Esophagus muscularis mucosa (tissue), 4 donors: ENCODE measurements around the gene ANGPTL4. TPM values are rescaled to one million over a fixed set of nuclear protein-coding genes. Genes with fewer than 3 reads are reported as not detected.

Experiments used
- DNase-seq: peaks from one replicate; pipeline ENCODE4 v3.0.0-alpha.2; 2017; ENCODE audit errors: extremely low spot score
- H3K27ac ChIP-seq, 4 donors: fragments of 200-600 bp; sonication (generic); replicated peaks in 1 of 4; 1 replicate in 3 of 4; 2 replicates in 1 of 4; pipeline ENCODE4 v1.5.1; 2016 to 2019; ENCODE audit warnings: mild to moderate bottlenecking in 1 of 4
- H3K27me3 ChIP-seq, 4 donors: fragments of 200-600 bp; sonication (generic); one replicate each; pipeline versions ENCODE4 v1.5.1 to v1.6.0; 2016 to 2019
- H3K36me3 ChIP-seq, 4 donors: fragments of 200-600 bp; sonication (generic); one replicate each; pipeline ENCODE4 v1.5.1; 2016 to 2019
- H3K4me1 ChIP-seq, 4 donors: fragments of 200-600 bp; sonication (generic); one replicate each; pipeline ENCODE4 v1.5.1; 2016 to 2019
- H3K4me3 ChIP-seq, 4 donors: fragments of 200-600 bp; sonication (generic); 1 replicate in 2 of 4; 2 replicates in 2 of 4; pipeline ENCODE4 v1.5.1; 2016 to 2019; ENCODE audit warnings: mild to moderate bottlenecking in 4 of 4, moderate library complexity in 1 of 4
- H3K9me3 ChIP-seq, 4 donors: fragments of 200-600 bp; sonication (generic); 1 replicate in 3 of 4; 2 replicates in 1 of 4; pipeline ENCODE4 v1.5.1; 2016 to 2019
- CTCF ChIP-seq, 3 experiments: fragments of 200-600 bp in 2 of 3; fragments of 450-650 bp in 1 of 3; sonication (generic) in 2 of 3; IDR thresholded peaks; one replicate each; pipeline ENCODE4 v1.5.1; 2017 to 2019; ENCODE audit warnings: antibody characterized with exemption in 3 of 3, mild to moderate bottlenecking in 2 of 3, moderate library complexity in 1 of 3
- EP300 ChIP-seq: sonication (generic); formaldehyde crosslinking; IDR thresholded peaks from one replicate; pipeline ENCODE4 v1.6.1; 2017; ENCODE audit warnings: antibody characterized with exemption
- POLR2A ChIP-seq: fragments of 450-650 bp; IDR thresholded peaks from one replicate; pipeline ENCODE4 v1.6.1; 2017; ENCODE audit warnings: antibody characterized with exemption, moderate library complexity, mild to moderate bottlenecking, low read depth
- POLR2AphosphoS5 ChIP-seq, 2 donors: sonication (generic); formaldehyde crosslinking; IDR thresholded peaks; one replicate each; pipeline ENCODE4 v1.6.1; 2017; ENCODE audit warnings: antibody characterized with exemption in 2 of 2
- WGBS: methylation state at CpG from one replicate; pipeline ENCODE4 v1.1.5; 2018; 5-methylcytosine and 5-hydroxymethylcytosine counted together
- intact Hi-C: fragments of 100-400 bp; cut with DNase I; formaldehyde crosslinking; loops from one replicate; pipeline ENCODE4 v1.15.1; 2023
- total RNA-seq, 4 donors: library from RNA; depleted of rRNA; stranded (reverse); fragments of >200 nt; gene quantifications; one replicate each; pipeline versions ENCODE4 v1.1.0 to v1.2.1, GENCODE V29; 2016

ANGPTL4 gene
- total RNA-seq, 4 donors from 2014 or later, result 3.7 to 37.9 (median 22.6) TPM

GRCh38 chr19:8332976-8333766 lies 30.8 kb upstream of the ANGPTL4 start:
- intact Hi-C loops, result no loop called here
- Histone ChIP-seq H3K27me3 (peaks cover 0 to 61% (median 20%) of the 10 kb centered on the region in 4 donors), H3K36me3 (peaks cover 0 to 43% (median 6%) of the 10 kb centered on the region in 4 donors), H3K4me3 (no peak overlapping the region), H3K9me3 (no peaks in the 10 kb centered on the region), H3K4me1 (peaks cover 27 to 37% (median 35%) of the 10 kb centered on the region in 4 donors), H3K27ac (no peak overlapping the region)
- DNase-seq, result no peak
- 27% methylated on average over 30 of the region's 52 CpGs for WGBS
- no peak for TF ChIP-seq POLR2AphosphoS5 (IDR thresholded peaks at IDR 0.05)
- no peak for TF ChIP-seq POLR2A
- no peak for TF ChIP-seq EP300
- no peak for TF ChIP-seq CTCF (IDR thresholded peaks at IDR 0.05)

- H3K27ac ChIP-seq, result no peak overlapping the region
- no peak for DNase-seq
- 45% methylated on average over 30 of the region's 48 CpGs for WGBS
- intact Hi-C loops, result no loop called here
- H3K36me3 ChIP-seq, result peaks cover 0 to 43% (median 6%) of the 10 kb centered on the region in 4 donors
- TF ChIP-seq POLR2A (no peak), EP300 (no peak), CTCF (IDR thresholded peaks at IDR 0.05) (no peak), POLR2AphosphoS5 (IDR thresholded peaks at IDR 0.05) (no peak)
- peaks cover 27 to 37% (median 35%) of the 10 kb centered on the region in 4 donors for H3K4me1 ChIP-seq
- peak overlapping the region in 2 of 4 donors; percentile 40 to 43 for H3K4me3 ChIP-seq
- H3K9me3 ChIP-seq, result no peaks in the 10 kb centered on the region
- H3K27me3 ChIP-seq, result peaks cover 0 to 62% (median 20%) of the 10 kb centered on the region in 4 donors
These were observed 30.0 kb upstream of the ANGPTL4 start for GRCh38 chr19:8333767-8334457.

- Histone ChIP-seq H3K4me1 (peaks cover 27 to 43% (median 36%) of the 10 kb centered on the region in 4 donors), H3K27ac (no peak overlapping the region), H3K27me3 (peaks cover 0 to 66% (median 20%) of the 10 kb centered on the region in 4 donors), H3K9me3 (no peaks in the 10 kb centered on the region), H3K36me3 (peaks cover 0 to 36% (median 4%) of the 10 kb centered on the region in 4 donors), H3K4me3 (peak overlapping the region; percentile 36 to 57 (median 42))
- 25% methylated on average over 37 of the region's 117 CpGs for WGBS
- TF ChIP-seq POLR2A (no peak), EP300 (no peak), POLR2AphosphoS5 (IDR thresholded peaks at IDR 0.05) (no peak), CTCF (IDR thresholded peaks at IDR 0.05) (no peak)
- intact Hi-C loops, result no loop called here
- DNase-seq, result no peak
These were observed 29.3 kb upstream of the ANGPTL4 start for GRCh38 chr19:8334458-8335342.

- H3K27me3 ChIP-seq, result peaks cover 0 to 70% (median 20%) of the 10 kb centered on the region in 4 donors
- WGBS, result 18% methylated on average over 14 of the region's 79 CpGs
- peak overlapping the region in 1 of 4 donors; percentile 33 for H3K27ac ChIP-seq
- peaks cover 0 to 28% (median 4%) of the 10 kb centered on the region in 4 donors for H3K36me3 ChIP-seq
- no peak for DNase-seq
- H3K4me1 ChIP-seq, result peaks cover 30 to 45% (median 38%) of the 10 kb centered on the region in 4 donors
- no peaks in the 10 kb centered on the region for H3K9me3 ChIP-seq
- peak overlapping the region; percentile 36 to 57 (median 42) for H3K4me3 ChIP-seq
- intact Hi-C loops, result no loop called here
- TF ChIP-seq CTCF (IDR thresholded peaks at IDR 0.05) (no peak), EP300 (no peak), POLR2A (no peak), POLR2AphosphoS5 (IDR thresholded peaks at IDR 0.05) (no peak)
These were observed 28.4 kb upstream of the ANGPTL4 start for GRCh38 chr19:8335343-8336071.
